Vagina (tissue), 2 donors: ENCODE measurements around the gene WIPF3.

Experiments
- POLR2A ChIP-seq, 2 donors: fragments of 450-650 bp; IDR thresholded peaks; one replicate each; pipeline ENCODE4 v1.6.1; 2017; ENCODE audit warnings: antibody characterized with exemption in 2 of 2, mild to moderate bottlenecking in 2 of 2, moderate library complexity in 2 of 2
- POLR2AphosphoS5 ChIP-seq, 2 donors: sonication (generic); formaldehyde crosslinking; IDR thresholded peaks; one replicate each; pipeline ENCODE4 v1.9.0; 2017; ENCODE audit warnings: antibody characterized with exemption in 2 of 2, mild to moderate bottlenecking in 2 of 2, low read depth in 1 of 2; ENCODE audit not compliant: insufficient read depth in 1 of 2
- TF ChIP-seq, protein P1 (sequence below), 3 experiments: fragments of 450-650 bp in 2 of 3; fragments of 200-600 bp in 1 of 3; sonication (generic) in 1 of 3; IDR thresholded peaks; one replicate each; pipeline ENCODE4 v1.5.1; 2017 to 2019; ENCODE audit warnings: antibody characterized with exemption in 3 of 3, mild to moderate bottlenecking in 2 of 3, moderate library complexity in 2 of 3

- TF ChIP-seq, protein P1, sequence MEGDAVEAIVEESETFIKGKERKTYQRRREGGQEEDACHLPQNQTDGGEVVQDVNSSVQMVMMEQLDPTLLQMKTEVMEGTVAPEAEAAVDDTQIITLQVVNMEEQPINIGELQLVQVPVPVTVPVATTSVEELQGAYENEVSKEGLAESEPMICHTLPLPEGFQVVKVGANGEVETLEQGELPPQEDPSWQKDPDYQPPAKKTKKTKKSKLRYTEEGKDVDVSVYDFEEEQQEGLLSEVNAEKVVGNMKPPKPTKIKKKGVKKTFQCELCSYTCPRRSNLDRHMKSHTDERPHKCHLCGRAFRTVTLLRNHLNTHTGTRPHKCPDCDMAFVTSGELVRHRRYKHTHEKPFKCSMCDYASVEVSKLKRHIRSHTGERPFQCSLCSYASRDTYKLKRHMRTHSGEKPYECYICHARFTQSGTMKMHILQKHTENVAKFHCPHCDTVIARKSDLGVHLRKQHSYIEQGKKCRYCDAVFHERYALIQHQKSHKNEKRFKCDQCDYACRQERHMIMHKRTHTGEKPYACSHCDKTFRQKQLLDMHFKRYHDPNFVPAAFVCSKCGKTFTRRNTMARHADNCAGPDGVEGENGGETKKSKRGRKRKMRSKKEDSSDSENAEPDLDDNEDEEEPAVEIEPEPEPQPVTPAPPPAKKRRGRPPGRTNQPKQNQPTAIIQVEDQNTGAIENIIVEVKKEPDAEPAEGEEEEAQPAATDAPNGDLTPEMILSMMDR (IDR thresholded peaks at IDR 0.05) = no peak
- no peak for TF ChIP-seq POLR2A (IDR thresholded peaks at IDR 0.05)
- no peak for TF ChIP-seq POLR2AphosphoS5 (IDR thresholded peaks at IDR 0.05; ENCODE audit: insufficient read depth in 1 of 2, low read depth in 1 of 2)
Measured at GRCh38 chr7:29808075-29808801, 1.9 kb downstream of the WIPF3 start.
